Immature natural killer cell (primary cell): ENCODE data around the gene KRTAP8-1. TPM values are rescaled to one million over a fixed set of nuclear protein-coding genes. Genes with fewer than 3 reads are reported as not detected.

ENCODE experiments used
- polyA plus RNA-seq, 3 donors: library from polyadenylated mRNA; unstranded; fragments of 300-500 nt; fragmentation: Illumina TruSeq; gene quantifications; one replicate each; pipeline ENCODE4 v1.2.3, GENCODE V29; 2021

The KRTAP8-1 gene
- polyA plus RNA-seq, 3 donors from 2014 or later: not detected

Other genes with a start within 250 kb of the KRTAP8-1 start
- gene KRTAP22-2, start 222.9 kb downstream of the KRTAP8-1 start, polyA plus RNA-seq: not detected
- gene KRTAP6-3, start 220.8 kb downstream of the KRTAP8-1 start, polyA plus RNA-seq: not detected
- not detected for gene KRTAP6-2, start 214.4 kb downstream of the KRTAP8-1 start, polyA plus RNA-seq
- not detected for gene KRTAP22-1, start 212.2 kb downstream of the KRTAP8-1 start, polyA plus RNA-seq
- gene KRTAP6-1, start 199.3 kb downstream of the KRTAP8-1 start, polyA plus RNA-seq: not detected
- not detected for gene KRTAP20-1, start 196.8 kb downstream of the KRTAP8-1 start, polyA plus RNA-seq
- gene KRTAP20-4, start 192.6 kb downstream of the KRTAP8-1 start, polyA plus RNA-seq: not detected
- not detected for gene KRTAP20-2, start 178.1 kb downstream of the KRTAP8-1 start, polyA plus RNA-seq
- gene KRTAP20-3, start 170.4 kb downstream of the KRTAP8-1 start, polyA plus RNA-seq: not detected
- not detected for gene KRTAP21-3, start 94.5 kb downstream of the KRTAP8-1 start, polyA plus RNA-seq
- gene KRTAP21-2, start 66.0 kb downstream of the KRTAP8-1 start, polyA plus RNA-seq: not detected
- not detected for gene KRTAP21-1, start 57.8 kb downstream of the KRTAP8-1 start, polyA plus RNA-seq
- not detected for gene KRTAP7-1, start 16.5 kb upstream of the KRTAP8-1 start, polyA plus RNA-seq
- gene KRTAP11-1, start 68.3 kb upstream of the KRTAP8-1 start, polyA plus RNA-seq: not detected
- gene KRTAP19-8, start 225.2 kb upstream of the KRTAP8-1 start, polyA plus RNA-seq: not detected